Activated CD8-positive, alpha-beta memory T cell treated with anti-CD3 and anti-CD28 coated beads for 36 hours (primary cell): ENCODE measurements around the gene DAPK2. TPM values are rescaled to one million over a fixed set of nuclear protein-coding genes. Genes with fewer than 3 reads are reported as not detected.

Experiments used
- CTCF ChIA-PET: fragments of 350-600 bp; sonication (Branson Sonifier 250); formaldehyde crosslinking; loops from one replicate; lab custom pipeline; 2021; ENCODE audit warnings: antibody characterized with exemption; lab: Charles Lee
- POLR2A ChIA-PET: fragments of 350-600 bp; sonication (Branson Sonifier 250); formaldehyde crosslinking; loops from one replicate; lab custom pipeline; 2021; ENCODE audit warnings: antibody characterized with exemption; lab: Charles Lee
- total RNA-seq, 2 experiments: library from RNA; stranded (reverse); gene quantifications; one replicate each; pipeline ENCODE4 v1.2.3, GENCODE V29; 2021

Gene DAPK2
- total RNA-seq, 2 experiments from 2014 or later: 2.6 to 3.3 TPM

DNA sequence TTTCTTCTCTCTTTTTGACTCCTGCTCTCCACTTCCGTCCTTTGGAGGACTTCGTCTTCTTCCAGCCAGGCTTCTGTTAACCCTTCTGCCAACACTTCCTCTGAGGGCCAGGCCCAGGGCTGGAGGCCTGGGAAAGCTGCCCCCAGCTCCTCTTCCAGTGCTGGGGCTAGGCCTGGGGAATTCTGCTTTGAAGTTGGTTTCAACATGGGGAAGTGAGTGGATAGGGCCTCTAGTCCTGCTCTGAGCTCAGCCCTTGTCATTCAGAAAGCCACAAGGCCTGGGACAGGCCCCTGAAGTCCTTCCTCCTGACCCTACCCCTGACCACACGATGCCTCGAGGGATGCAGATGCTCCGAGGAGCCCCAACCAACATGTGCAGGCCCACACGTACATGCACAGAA, 158.7 kb downstream of the DAPK2 start:
- ChIA-PET POLR2A (no interaction called here), CTCF (no interaction called here)

DNA sequence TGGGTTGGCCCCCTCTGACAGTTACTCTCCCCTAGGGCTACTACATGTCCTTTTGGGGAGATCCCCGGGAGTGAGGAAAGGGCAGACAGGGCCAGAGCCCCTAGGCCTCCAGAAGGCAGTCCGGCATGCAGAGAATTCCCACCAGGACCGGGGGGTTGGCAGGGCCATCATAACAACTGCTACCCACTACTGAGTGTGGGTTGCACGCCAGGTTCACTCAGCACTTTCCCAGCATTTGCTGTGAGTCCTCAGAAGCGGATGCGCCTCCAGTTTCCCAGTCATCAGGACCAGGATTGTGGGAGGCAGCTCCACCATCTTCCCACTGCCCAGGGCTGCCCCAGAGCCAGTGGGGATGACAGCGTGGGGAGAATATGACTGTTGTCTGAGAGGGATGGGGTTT, 161.3 kb downstream of the DAPK2 start:
- ChIA-PET POLR2A (no interaction called here), CTCF (no interaction called here)

- ChIA-PET CTCF (interaction anchor here (1.6 kb wide), 1 partner anchor 10 kb away, joined by 3 read pairs; no protein-coding TSS in a partner anchor), POLR2A (no interaction called here)
Observed at GRCh38 chr15:63881431-63881830, 164.9 kb downstream of the DAPK2 start.

DNA sequence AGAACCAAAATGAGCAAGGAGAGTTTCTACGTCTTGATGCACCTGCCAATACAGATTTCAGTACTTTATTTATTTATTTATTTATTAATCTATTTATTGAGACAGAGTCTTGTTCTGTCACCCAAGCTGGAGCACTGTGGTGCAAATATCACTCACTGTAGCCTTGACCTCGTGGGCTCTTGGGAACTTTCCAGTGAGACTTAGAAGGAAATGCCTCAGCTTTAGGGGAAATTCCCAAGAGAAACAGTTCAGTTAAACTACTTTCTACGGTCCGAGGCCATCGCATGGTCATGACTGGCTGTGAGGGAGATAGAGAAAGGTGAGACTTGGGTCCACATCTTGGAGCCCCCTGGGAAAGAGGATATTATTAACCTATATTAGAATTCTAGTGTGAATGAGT, 165.5 kb downstream of the DAPK2 start:
- CTCF ChIA-PET: no interaction called here
- POLR2A ChIA-PET: no interaction called here

GRCh38 chr15:63879995-63880394, 166.3 kb downstream of the DAPK2 start:
- ChIA-PET CTCF (no interaction called here), POLR2A (no interaction called here)

- ChIA-PET POLR2A (no interaction called here), CTCF (no interaction called here)
Observed at GRCh38 chr15:63879211-63879610, 167.1 kb downstream of the DAPK2 start.

GRCh38 chr15:63877713-63878271, 168.5 kb downstream of the DAPK2 start:
- CTCF ChIA-PET: interaction anchor here (0.5 to 1.1 kb wide), 4 partner anchors 12 to 673 kb away, joined by 3 to 4 read pairs (median 3); no protein-coding TSS in a partner anchor
- POLR2A ChIA-PET: no interaction called here

DNA sequence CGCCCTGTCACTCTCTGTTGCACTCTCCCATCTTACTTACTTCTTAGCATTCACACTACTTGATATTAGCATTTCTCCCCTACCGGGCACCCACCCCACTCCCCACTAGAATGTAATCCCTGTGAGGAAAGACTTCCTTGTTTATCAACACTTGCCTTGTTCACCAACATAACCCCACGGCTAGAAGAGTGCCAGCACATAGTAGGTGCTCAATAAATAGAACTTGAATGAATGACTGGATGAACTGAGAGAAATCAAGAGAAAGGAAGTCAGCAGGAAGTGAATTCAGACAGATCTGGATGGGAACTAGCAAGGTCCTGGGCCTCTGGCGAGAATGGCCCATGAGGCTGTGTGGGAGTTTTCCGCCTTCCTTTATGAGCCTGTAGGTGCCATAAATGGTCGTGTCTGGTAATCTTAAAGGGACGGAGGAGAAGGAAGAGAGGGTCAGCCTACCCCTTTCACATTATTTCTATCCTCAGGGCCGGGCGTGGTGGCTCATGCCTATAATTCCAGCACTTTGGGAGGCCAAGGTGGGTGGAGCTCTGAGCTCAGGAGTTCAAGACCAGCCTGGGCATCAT, 170.1 kb downstream of the DAPK2 start:
- CTCF ChIA-PET: no interaction called here
- POLR2A ChIA-PET: no interaction called here

DNA sequence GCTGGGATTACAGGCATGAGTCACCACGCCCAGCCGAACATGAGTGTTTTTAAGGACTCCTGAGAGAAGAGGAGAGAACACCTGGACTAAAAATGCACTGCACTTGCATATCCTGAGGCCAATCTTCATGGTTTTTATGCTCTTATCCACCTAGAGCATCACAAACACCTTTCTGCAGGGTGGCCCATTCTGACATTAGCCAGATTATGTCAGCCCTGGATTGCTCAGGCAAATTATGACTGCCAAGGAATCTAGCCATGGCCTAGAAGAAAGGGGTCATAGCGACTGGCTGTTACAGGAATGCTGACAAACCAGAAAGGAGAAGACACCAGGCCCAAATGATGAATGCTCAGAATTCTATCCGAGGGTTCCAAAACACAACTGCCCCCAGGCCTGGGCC, 171.7 kb downstream of the DAPK2 start:
- ChIA-PET CTCF (no interaction called here), POLR2A (no interaction called here)

DNA sequence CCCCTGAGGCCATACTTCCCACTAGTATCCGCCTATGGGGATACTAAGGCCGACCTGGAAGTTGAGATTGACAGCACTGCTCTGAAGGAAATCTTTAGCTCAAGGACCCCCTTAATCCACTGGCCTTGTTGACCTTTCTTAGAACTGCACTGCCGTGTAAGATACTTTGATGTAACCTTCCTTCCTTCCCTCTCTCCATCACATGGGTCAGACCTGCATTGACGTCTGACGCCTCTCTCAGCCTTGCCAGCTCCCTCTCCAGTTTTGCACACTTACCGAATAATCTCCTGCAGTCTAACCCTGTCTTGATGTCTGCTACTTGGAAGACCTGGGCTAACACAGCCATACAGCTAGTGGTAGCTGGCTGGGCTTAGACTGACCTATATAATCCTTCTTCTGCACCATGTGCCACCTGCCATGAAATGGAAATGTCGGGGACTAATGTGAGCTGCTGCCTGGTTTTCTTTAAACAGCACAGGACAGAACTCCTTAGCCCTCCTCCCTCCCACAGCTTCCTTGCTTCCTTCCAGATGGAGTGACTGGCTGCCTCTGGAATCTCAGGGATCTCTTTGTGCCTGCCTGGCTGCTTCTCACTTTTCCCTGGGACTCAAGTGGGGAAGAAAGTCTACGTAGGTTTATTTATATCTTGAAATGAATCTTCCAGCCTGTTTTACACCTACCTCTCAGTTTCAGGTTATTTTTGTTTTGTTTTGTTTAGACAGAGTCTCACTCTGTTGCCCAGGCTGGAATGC, 173.3 kb downstream of the DAPK2 start:
- ChIA-PET CTCF (interaction anchor here (1.5 kb wide), 1 partner anchor 19 kb away, joined by 3 read pairs; no protein-coding TSS in a partner anchor), POLR2A (no interaction called here)

- ChIA-PET POLR2A (interaction anchor here (1.2 kb wide), 1 partner anchor 38 kb away, joined by 3 read pairs; no protein-coding TSS in a partner anchor), CTCF (interaction anchor here (1.9 kb wide), 1 partner anchor 10 kb away, joined by 9 read pairs; no protein-coding TSS in a partner anchor)
Observed at GRCh38 chr15:63870487-63871209, 175.6 kb downstream of the DAPK2 start.

DNA sequence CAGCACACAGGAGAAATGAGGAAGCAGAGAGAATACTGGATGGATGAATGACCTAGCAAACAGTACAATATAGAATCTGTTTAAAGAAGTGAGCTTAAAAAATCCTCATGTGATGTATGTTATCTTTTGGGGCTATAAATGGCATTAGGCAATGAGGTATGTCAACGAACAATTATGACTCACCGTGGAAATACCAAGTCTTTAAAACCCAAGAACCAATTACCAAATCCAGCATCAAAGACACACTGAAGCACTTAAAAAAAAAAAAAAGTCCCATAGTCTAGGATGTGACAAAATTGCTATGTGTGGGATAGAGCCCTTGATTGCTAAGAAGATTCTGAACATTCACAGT, 176.3 kb downstream of the DAPK2 start:
- CTCF ChIA-PET: interaction anchor here (1.9 kb wide), 1 partner anchor 10 kb away, joined by 9 read pairs; no protein-coding TSS in a partner anchor
- POLR2A ChIA-PET: interaction anchor here (1.2 kb wide), 1 partner anchor 37 kb away, joined by 3 read pairs; no protein-coding TSS in a partner anchor

GRCh38 chr15:63869371-63870042, 176.8 kb downstream of the DAPK2 start:
- POLR2A ChIA-PET: no interaction called here
- CTCF ChIA-PET: interaction anchor here (1.9 kb wide), 1 partner anchor 9 kb away, joined by 9 read pairs; no protein-coding TSS in a partner anchor

DNA sequence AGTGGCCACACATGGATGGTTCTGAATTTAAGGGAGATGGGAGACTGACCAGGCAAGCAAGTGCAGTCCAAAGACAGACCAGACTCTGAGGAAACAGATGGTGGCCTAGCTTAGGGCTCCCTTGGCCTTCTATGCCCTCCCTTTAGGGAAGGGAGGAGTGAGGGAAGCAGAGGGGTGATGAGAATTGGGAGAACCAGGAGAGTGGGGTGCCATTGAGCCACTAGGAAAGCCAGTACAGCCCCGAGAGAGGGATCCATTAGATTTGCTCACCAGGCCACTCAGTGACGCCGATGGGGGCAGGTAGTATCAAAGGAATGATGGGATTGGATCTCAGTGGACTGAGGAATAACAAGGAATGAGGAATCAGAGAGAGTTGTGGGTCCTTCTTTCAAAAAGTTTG, 182.1 kb downstream of the DAPK2 start:
- POLR2A ChIA-PET: no interaction called here
- CTCF ChIA-PET: no interaction called here

GRCh38 chr15:63861946-63862517, 184.3 kb downstream of the DAPK2 start:
- POLR2A ChIA-PET: no interaction called here
- CTCF ChIA-PET: no interaction called here

- POLR2A ChIA-PET: no interaction called here
- CTCF ChIA-PET: interaction anchor here (0.6 to 2.0 kb wide), 5 partner anchors 10 to 506 kb away, joined by 3 to 9 read pairs (median 3); no protein-coding TSS in a partner anchor
Observed at GRCh38 chr15:63860555-63860954, 185.7 kb downstream of the DAPK2 start.

DNA sequence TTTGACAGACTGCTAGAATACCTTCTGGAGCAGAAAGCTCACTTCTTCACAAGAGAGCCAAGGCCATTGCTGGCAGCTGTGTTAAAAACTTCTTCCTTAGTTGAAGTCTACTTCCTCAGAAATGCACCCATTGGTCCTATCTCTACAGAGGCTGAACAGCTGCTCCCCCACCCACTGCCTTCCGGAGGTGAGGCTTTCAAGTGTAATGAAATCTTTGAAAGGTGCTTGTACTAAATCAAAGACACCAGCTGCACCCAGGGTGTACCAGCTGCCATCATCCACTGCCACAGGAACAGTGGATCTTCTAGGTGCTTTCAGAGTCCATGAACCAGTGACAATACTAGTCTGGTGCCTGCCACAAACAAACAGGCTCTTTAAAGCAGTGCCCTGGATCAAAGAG, 186.1 kb downstream of the DAPK2 start:
- ChIA-PET POLR2A (no interaction called here), CTCF (interaction anchor here (0.6 to 2.0 kb wide), 6 partner anchors 10 to 506 kb away, joined by 3 to 9 read pairs (median 3); no protein-coding TSS in a partner anchor)

DNA sequence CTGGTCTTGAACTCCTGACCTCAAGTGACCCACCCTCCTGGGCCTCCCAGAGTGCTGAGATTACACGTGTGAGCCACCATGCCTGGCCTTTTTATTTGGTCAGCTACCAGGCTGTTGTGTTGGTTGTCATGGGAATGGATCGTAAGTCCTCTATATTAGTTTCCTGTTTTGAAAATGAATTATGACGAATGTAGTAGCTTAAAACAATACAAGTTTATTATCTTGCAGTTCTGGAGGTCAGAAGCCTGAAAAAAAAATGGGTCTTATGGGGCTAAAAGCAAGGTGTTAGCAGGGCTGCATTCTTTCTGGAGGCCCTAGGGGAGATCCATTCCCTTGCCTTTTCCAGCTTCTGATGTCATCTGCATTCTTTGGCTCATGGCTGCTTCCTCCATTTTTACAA, 187.4 kb downstream of the DAPK2 start:
- ChIA-PET CTCF (interaction anchor here (1.3 kb wide), 1 partner anchor 24 kb away, joined by 4 read pairs; no protein-coding TSS in a partner anchor), POLR2A (no interaction called here)
